GM19438 (cell line): Measurements from ENCODE around the gene MMD.
A peak's percentile ranks its signal among the peaks of the same experiment; 100 is the strongest.
"Not testable (repeated sequence)": the region's sequence is repeated elsewhere in the genome, so short reads cannot be mapped to it uniquely, and the experiment has no call there.

Experiments used
- ATAC-seq: cut with Tn5 transposase; IDR thresholded peaks from one replicate; pipeline ENCODE4 v1.9.1; 2021; ENCODE audit warnings: low read depth; ENCODE audit not compliant: unreplicated experiment

MMD gene, protein sequence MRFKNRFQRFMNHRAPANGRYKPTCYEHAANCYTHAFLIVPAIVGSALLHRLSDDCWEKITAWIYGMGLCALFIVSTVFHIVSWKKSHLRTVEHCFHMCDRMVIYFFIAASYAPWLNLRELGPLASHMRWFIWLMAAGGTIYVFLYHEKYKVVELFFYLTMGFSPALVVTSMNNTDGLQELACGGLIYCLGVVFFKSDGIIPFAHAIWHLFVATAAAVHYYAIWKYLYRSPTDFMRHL

DNA sequence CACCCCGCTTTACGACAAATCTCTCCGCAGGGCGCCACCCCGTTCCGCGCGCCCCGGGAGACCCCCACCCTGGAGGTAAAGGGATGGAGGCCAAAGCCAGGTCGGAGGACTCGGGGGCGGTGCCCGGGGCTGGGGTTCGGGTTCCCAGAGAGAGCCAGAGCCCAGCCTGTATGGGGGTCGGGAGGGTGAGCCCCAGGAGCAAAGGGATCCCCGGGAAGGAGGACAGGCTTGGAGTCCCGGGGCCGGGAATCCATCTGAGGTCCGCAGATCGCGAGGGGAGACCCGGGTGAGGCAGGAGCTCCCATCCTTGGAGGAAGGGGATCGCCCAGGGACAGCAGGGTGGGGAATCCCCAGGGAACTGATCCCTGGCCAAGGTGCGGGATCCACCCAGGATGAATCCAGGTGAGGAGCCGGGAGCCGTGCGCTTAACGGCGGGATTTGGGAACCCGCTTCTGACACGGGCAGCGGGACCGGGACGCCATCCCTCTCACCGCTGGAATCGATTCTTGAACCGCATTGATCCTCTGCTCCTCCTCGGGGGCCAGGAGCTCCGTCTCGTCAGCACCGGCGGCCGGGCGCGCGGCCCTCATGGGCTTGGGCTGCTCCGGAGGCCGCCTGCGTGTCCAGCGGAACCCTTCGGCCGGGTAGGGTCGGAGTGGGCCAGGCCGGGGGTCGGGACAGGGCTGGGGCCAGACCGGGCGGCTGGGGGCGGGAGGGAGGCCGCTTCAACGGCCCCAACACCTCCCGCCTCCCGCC is at the start of gene MMD:
TSS of gene MMD (minus strand) at position 657 of the 756 bp plus-strand sequence. CDS start at position 517, 140 bp downstream.
- ATAC-seq = peak; percentile 32

DNA sequence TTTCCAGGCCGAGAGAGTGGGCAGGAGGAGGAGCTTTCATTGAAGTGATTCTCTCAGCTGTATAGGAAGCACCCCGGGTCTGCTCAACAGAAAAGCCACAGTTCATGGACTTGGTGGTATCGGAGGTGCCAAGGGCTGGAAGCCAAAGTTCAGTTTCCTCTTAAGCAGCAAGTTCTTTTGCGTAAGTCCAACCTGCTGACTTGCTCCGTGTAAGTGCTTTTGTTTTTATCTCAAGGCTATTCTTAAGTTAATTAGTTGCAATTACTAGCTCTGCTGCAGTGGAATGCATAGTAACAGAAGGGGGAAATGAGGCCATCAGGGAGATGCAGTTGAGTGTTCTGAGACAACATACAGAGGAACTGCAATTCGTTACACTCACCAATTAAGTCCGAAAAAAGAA is 45.0 kb upstream of the MMD start:
- ATAC-seq = no peak

DNA sequence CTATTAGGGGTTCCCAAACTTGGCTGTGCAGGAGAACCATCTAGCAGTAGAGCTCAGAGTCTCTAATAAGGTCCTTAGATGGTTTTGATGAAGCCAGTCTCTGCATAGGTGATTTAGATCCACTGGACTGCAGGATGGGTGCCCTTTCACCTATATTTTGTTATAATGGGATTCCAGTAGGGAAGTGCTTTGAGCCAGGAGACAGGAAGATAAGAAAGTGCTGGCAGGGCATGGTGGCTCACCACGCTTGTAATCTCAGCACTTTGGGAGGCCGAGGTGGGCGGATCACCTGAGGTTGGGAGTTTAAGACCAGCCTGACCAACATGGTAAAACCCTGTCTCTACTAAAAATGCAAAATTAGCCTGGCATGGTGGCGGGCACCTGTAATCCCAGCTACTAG is 44.1 kb upstream of the MMD start:
- ATAC-seq = not testable (repeated sequence)

DNA sequence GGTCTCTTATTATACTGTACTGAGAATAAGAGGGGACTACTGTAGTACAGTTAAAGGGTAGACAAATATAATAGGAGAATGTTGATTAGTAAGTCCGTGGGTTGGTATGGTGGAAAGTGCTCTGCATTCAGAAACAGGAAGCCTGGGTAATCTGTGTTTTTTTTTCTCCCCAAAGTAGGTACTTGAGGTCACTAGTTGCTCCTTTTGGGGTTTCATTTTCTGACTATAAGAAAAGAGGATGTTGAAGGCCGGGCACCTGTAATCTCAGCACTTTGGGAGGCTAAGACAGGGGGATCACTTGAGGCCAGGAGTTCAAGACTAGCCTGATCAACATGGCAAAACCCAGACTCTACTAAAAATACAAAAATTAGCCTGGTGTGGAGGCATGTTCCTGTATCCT is 42.0 kb upstream of the MMD start:
- peak; percentile 56 for ATAC-seq

DNA sequence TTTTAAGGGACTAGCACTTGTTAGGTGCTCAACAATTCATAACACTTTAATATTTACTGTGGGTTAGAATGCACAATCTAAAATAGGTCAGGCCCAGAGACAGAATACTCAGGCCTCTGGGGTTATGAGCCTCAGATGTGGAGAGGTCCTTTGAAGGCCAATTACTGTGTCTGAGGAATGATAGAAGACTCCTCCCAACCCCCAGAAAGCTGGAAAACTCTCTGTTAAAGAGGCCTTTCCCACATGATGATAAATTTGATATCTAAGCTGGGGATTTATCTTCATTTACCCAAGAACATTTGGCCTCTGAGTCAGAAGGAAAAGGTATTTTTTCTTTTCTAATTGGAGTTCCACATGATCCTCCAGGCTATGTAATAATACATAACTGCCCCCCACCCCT is 41.1 kb upstream of the MMD start:
- no peak for ATAC-seq

DNA sequence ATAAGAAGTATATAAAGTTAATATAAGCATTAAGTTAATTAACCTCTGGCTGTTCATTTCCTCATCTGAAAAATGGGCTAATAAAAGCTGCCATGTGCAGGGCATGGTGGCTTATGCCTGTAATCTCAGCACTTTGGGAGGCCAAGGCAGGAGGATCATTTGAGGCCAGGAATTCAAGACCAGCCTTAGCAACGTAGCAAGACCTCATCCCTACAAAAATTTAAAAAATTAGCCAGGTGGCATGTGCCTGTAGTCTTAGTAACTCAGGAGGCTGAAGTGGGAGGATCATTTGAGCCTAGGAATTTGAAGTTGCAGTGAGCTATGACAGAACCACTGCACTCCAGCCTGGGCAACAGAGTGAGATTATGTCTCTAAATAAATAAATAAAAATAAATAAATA is 40.6 kb upstream of the MMD start:
- ATAC-seq = no peak

DNA sequence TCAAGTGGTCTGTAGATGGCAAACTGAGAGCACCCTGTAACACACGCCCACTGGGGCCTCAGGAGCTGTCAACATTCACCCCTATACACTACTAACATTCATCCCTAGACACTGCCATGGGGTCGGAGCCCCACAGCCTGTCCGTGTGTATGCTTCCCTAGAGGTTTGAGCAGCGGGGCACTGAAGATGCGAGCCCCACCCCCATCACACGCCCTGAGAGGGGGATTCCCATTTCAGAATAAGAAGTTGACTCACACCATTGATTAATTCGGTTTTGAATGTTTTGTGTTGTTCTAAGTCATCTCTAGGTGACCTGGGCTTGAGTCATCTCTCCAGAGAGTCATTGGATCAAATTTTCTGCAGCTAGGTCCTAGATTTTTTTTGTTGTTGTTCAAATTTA is 37.3 kb upstream of the MMD start:
- no peak for ATAC-seq

DNA sequence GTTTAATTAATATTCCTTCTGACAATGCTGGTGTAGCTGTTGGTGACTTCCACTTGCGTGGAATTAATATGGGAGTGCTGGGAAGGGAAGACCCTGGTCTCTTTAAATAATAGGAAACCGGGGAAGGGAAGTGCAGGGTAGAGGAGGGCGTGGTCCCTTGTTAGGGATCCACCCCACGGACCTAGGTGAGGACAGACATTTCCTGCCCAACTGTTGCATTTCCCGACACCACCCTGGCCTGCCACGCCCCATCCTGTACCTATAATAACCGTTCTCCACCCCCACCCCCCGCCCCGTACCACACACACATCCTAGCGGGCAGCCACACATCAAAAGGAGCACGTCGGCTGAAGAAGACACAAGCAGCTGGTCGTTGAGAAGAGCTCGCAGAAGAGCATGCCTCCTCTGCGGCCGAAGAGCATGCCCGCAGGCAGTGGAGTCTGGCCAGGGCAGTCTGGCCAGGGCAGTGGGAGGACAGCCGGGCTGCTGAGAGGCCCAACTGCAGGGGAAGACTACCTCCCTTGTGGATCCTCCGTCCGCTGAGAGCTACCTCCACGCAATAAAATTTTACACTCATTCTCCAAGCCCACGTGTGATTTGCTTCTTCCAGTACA is 36.8 kb upstream of the MMD start:
- ATAC-seq = no peak

DNA sequence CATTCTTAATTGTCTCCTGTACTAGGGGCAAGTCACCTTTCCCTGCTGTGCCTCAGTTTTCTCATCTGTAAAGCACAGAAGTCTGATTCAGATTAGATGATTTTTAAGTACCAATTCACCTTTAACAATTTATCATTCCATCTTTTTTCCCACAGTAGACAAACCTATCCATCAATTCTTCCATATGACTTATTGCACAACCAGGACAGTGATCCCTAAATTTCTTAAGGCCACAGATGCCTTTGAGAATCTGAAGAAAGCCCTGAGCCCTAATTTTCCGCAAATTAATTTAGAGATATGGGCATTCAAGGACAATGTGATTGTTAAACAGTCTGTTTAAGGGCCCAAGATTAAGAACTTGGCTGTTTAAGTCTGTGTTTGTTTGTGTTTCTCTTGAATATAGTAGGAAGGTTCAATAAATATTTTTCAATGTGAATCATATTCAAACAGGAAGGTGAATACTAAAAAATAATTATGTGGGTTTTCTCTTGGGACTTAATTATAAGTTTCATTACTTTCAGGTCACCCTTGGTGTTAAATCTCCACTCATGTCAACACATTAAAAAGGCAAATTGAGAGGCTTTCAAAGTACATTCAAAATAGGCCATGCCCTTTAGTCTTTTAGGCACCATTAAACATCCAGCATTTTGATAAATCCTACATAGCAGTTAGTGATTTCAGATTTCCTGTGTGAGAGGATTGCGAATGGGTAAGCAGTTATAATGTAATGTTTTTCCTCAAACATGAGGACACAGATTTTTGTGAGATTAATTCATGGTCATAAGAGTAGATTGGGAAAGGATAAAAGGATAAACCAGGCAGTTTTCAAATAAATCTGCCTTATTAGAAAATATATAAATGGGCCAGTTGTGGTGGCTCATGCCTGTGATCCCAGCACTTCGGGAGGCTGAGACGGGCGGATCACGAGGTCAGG is 34.9 kb upstream of the MMD start:
- no peak for ATAC-seq

DNA sequence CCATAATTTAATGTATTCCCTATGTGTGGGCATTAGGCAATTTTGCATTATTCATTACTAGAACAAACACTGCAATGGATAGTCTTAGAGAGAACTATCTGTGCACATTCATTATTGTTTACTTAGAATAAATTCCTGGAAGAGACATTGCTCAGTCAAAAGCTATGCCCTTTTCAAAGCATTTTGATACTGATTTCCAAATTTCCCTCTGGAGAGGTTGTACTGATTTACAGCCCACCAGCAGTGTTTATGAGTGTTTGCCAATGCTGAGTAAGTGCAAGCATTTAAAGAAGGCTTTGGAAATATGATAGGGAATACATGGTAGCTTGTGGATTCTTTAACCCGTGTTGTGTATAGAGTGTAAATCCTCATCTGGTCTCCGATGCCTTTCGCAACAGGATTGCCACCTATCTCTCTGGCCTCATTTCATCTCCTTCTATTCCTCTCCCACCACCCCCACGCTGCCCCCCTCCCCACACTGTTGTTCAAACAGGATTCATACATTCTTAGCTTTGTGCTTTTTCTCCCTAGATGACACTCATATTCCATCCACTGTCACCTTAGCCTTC is 33.4 kb upstream of the MMD start:
- ATAC-seq = no peak

DNA sequence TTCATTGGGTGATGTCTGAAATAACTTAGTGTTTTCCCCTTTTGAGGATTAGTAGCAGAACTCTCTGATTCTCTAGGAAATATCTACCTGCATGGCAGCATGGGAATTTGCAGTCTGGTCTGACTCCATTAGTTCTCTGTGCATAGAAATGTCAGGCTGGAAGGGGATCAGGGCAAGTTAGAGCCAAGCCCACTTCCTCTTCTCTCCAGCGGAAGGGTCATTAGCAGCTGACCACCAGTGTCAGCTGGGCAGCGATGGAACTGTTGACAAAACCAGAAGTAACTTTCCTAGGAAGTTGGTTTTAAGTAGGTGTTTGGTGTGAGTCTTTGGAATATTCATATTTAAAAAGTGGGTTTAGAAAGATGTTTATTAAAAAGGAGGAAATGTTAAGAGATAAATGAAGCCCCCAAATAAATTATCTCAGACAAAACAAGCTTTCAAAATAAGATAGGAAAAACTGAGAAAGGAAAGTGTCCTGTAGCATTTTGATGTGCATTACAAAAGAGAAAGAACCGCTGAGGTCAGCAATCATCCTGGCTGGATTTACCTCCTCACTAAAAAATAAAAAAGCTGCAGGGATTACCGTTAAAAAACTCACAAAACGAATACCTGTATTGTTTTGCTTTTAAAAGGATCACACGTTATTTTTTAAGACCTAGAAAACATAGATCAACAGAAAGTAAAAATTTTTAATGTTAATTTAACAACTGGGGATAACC is 32.4 kb upstream of the MMD start:
- ATAC-seq = no peak

DNA sequence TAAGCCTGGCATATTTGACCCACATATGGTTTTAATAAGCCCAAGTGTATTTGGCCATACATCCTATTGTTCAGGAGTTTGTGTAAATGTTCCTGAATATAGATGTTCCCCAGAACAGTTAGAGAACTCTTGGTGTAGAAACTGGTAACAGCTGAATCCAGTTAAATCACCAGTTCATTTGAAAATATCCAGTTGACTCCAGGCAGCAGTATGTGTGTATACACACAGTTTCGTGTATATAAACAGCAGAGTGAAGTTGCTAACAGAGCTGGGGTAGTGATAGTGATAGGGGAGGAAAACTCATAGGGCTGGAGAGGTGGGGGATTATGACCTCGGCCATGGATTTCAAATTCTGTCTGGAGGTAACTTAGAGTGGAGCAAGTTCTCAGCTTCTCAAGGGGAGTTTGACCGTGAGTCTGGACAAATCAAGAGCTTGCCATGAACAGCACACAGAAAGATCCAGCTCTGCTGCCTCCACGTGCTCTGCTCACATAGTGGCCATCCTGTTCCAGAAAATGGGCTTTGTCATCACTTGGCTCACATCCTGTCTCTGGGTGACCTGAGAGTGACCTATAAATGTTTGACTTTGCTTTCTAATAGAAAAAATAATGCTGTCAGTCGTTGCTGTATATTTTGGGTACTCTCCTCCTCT is 30.6 kb upstream of the MMD start:
- peak; percentile 76 for ATAC-seq

DNA sequence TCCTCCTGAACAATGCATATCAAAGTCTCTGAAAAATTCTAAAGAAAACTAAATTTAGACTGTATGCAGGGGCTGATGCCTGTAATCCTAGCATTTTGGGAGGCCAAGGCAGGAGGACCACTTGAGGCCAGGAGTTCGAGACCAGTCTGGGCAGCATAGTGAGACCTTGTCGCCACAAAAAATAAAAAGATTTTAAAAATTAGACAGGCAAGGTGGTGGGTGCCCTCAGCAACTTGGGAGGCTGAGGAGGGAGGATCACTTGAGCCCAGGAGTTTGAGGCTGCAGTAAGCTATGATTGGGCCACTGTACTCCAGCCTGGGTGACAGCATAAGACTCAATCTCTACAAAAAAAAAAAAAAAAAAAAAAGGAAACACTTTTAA is 30.1 kb upstream of the MMD start:
- no peak for ATAC-seq

DNA sequence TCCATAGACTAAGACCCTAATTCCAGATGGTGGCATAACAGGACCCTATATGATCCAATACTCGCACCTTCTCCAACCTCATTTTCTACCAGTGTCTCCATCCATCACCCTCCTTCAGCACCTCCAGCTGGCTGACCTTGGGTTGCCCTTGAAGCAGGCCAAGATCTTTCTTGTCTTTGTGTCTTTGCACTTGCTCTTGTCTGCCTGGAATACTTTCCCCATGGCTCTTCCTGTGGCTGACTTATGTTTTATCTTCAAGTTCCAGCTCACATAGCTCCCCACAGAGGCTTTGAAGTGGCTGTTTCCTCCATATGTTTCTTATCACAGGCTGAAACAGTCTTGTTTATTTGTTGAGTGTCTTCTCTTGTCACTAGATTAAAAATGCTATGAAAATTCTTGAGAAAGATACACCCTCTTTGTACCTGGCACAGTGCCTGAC is 29.6 kb upstream of the MMD start:
- ATAC-seq = no peak

DNA sequence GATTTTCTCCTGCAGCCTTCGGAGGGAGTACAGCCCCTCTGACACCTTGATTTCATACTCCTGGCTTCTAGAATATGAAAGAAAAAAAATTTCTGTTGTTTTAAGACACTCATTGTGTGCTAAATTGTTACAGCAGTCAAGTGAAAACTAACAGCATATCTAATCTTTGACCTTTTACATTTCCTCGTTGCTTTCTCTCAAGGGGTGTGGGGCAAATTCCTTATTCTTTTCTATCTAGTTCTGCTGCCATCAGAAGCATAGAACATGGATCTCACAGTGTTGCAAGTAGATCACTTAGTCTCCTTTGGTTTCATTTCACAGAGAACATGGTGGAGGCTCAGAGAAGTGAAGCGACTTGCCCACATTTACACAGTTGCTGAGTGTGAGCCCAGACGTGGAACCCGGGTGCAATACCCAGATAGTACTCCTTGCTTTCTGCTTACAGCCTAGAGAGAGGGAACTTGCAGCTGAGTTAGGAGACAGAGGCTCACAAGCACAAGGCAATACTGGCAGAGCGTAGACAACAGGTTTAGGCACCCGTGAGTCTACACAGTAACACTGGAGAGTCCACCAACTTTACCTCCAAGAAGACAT is 28.7 kb upstream of the MMD start:
- no peak for ATAC-seq

DNA sequence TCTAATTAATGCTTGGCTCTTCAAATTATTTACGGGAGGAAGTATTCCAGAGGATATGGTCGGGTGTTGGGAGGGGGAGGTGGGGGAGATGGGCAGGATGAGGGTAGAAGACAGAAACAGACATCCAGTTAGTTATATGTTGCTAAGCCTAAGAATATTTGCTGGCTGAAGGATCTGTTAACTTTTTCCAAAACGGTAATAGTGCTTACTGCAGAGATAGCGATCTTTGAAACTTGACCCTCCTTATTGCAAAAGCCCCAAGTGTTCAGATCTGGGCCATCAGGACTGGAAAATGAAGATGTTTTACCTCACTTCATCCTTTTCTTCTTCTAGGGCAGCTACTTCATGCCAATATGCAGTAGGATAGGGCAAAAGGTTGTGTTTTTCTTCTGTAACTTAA is 27.0 kb upstream of the MMD start:
- no peak for ATAC-seq

DNA sequence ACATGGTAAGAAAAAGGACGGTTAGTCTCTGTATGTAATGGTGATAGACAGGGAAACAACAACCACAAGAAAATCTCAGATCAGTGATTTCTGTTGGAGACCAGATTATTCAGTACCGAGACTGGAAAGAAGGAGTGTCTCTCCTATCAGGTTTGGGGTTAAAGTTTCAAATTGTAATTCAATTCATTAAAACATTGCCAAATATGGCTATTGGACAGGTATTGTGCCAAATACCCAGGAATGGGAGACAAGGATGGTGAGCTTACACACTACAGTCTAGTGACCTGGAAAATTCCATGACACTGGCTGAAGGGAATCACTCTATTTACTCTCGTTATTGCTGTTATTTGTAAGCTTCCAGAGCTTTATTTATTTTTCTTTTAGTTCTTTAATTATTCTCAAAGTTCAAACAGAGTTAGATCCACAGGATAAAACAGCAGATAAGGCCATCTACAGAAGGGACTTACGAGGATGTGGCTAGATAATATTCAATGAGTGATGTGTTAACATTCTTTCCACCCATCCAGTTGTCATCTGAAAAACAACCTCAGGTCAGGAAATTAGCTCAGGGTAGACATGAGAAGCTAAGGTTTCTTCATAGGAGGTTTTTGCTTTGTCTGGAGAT is 25.1 kb upstream of the MMD start:
- ATAC-seq = no peak

DNA sequence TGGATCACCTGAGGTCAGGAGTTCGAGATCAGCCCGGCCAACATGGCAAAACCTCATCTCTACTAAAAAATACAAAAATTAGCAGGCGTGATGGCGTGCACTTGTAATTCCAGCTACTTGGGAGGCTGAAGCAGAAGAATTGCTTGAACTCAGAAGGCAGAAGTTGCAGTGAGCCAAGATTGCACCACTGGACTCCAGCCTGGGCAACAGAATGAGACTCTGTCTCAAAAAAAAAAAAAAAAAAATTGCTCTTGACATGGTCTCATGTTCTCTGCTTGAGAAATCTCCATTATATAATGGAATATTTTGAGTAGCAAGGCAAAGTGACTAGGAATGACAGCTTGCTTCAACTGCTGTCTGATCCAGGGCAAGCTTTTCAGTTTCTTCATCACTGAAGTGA is 24.4 kb upstream of the MMD start:
- ATAC-seq = not testable (repeated sequence)
